Panc1 (cell line): ENCODE measurements around the gene CYB561D1.

Experiments
- CTCF ChIP-seq: fragments of 450-650 bp; IDR thresholded peaks from 2 replicates; pipeline ENCODE4 v1.5.1; 2017; ENCODE audit warnings: mild to moderate bottlenecking
- POLR2AphosphoS5 ChIP-seq: IDR thresholded peaks from 2 replicates; pipeline ENCODE4 v1.6.1; 2012; ENCODE audit warnings: mild to moderate bottlenecking, low read depth, low read length, moderate library complexity
- REST ChIP-seq, 2 experiments: IDR thresholded peaks; 2 replicates each; pipeline ENCODE4 v1.6.1; 2011 to 2012; ENCODE audit warnings: low read depth in 2 of 2, control low read depth in 1 of 2, low read length in 1 of 2, mild to moderate bottlenecking in 1 of 2, moderate library complexity in 1 of 2; ENCODE audit not compliant: insufficient read depth in 1 of 2
- TCF7L2 ChIP-seq: IDR thresholded peaks from 2 replicates; pipeline ENCODE4 v1.6.1; 2011; ENCODE audit warnings: mild to moderate bottlenecking, low read depth, low read length, inconsistent platforms

GRCh38 chr1:109488201-109488600, 5.7 kb upstream of the CYB561D1 start:
- TF ChIP-seq CTCF (peak; percentile 34; the same call in 1 of the 2 replicates), POLR2AphosphoS5 (no peak), TCF7L2 (no peak), REST (IDR thresholded peaks at IDR 0.05; ENCODE audit: insufficient read depth in 1 of 2, low read depth in 2 of 2, low read length in 1 of 2) (no peak)
